HEK293T (cell line): ENCODE data around the gene FBXO40.

Experiments
- CTCF ChIA-PET: fragments of 350-600 bp; formaldehyde crosslinking; extraction: SDS; loops from one replicate; lab custom pipeline; 2021; ENCODE audit warnings: antibody characterized with exemption, inconsistent platforms; lab: Yijun Ruan, JAX
- POLR2A ChIA-PET: fragments of 350-600 bp; formaldehyde crosslinking; extraction: SDS; loops from one replicate; lab custom pipeline; 2020; ENCODE audit warnings: antibody characterized with exemption, inconsistent platforms; lab: Yijun Ruan, JAX
- DNase-seq: peaks from one replicate; pipeline ENCODE4 v3.0.0; 2012; ENCODE audit warnings: mixed read lengths; ENCODE audit errors: extremely low spot score
- ARNT ChIP-seq: fragments of 450-650 bp; IDR thresholded peaks from 2 replicates; pipeline ENCODE4 v1.6.1; 2017; ENCODE audit warnings: mild to moderate bottlenecking
- BHLHE40 ChIP-seq: fragments of 450-650 bp; IDR thresholded peaks from 2 replicates; pipeline ENCODE4 v1.6.1; 2016; ENCODE audit warnings: mild to moderate bottlenecking, moderate library complexity, borderline replicate concordance
- CTBP1 ChIP-seq: fragments of 450-650 bp; IDR thresholded peaks from 2 replicates; pipeline ENCODE4 v1.6.1; 2016; ENCODE audit warnings: borderline replicate concordance
- ELF4 ChIP-seq: fragments of 450-650 bp; IDR thresholded peaks from 2 replicates; pipeline ENCODE4 v1.6.1; 2017; ENCODE audit warnings: antibody characterized with exemption
- FOXA1 ChIP-seq: fragments of 450-650 bp; IDR thresholded peaks from 2 replicates; pipeline ENCODE4 v1.6.1; 2016; ENCODE audit warnings: mild to moderate bottlenecking
- FOXM1 ChIP-seq: fragments of 450-650 bp; IDR thresholded peaks from 2 replicates; pipeline ENCODE4 v1.6.1; 2017; ENCODE audit warnings: mild to moderate bottlenecking, borderline replicate concordance
- HDGF ChIP-seq: fragments of 450-650 bp; IDR thresholded peaks from 2 replicates; pipeline ENCODE4 v1.6.1; 2017; ENCODE audit warnings: antibody characterized with exemption, borderline replicate concordance
- L3MBTL2 ChIP-seq: fragments of 450-650 bp; conservative IDR thresholded peaks from 2 replicates; pipeline ENCODE4 v1.6.1; 2016; ENCODE audit warnings: mild to moderate bottlenecking
- LEF1 ChIP-seq: fragments of 450-650 bp; IDR thresholded peaks from 2 replicates; pipeline ENCODE4 v1.6.1; 2017; ENCODE audit warnings: mild to moderate bottlenecking, borderline replicate concordance
- NFRKB ChIP-seq: fragments of 450-650 bp; IDR thresholded peaks from 2 replicates; pipeline ENCODE4 v1.6.1; 2016; ENCODE audit warnings: mild to moderate bottlenecking, moderate library complexity
- PKNOX1 ChIP-seq: fragments of 450-650 bp; IDR thresholded peaks from 2 replicates; pipeline ENCODE4 v1.6.1; 2016
- SP1 ChIP-seq: fragments of 450-650 bp; IDR thresholded peaks from 2 replicates; pipeline ENCODE4 v1.6.1; 2017
- SUZ12 ChIP-seq: fragments of 450-650 bp; IDR thresholded peaks from 2 replicates; pipeline ENCODE4 v1.6.1; 2016; ENCODE audit warnings: mild to moderate bottlenecking
- TARDBP ChIP-seq: fragments of 450-650 bp; IDR thresholded peaks from 2 replicates; pipeline ENCODE4 v1.6.1; 2016
- ZNF384 ChIP-seq: fragments of 450-650 bp; IDR thresholded peaks from 2 replicates; pipeline ENCODE4 v1.6.1; 2016

The FBXO40 gene

DNA sequence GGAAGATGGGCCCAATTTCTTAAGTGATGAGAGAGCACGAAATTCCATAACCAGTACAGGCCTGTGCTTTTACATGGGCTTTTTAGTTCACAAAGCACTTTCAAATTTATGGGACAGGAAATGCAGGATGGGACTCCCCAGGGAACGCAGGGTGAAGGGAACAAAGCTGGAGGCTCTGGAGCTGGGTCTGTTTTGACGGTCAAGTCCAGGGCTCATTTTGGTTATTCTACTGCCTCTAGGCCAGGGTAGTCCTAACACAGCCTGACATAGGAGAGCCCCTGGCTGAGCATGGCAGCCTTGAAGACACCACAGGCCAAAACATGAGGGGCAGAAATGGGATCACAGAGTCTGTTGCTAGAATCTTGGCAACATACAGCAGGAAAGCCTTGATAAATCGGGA, 34.0 kb downstream of the FBXO40 start:
- CTCF ChIA-PET = no interaction called here
- no peak for DNase-seq
- TF ChIP-seq SUZ12 = no peak
- POLR2A ChIA-PET = no interaction called here

DNA sequence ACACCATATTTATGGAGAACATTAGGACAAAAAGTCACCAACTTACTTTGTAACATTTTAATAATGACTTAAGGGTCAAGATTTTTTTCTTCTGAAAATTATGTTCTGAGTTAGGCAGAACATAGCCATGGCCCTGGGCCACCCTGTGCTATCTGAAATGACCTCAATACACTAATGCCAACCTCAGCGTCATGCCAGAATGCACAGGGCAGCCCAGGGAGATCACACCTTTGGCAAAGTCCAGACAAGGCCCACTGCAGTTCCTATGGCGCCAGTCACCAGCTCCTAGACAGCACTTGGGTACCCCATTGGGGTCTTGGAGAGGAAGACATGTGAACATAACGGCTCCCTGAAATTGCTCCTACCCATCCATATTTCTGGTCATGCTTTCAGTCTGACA, 34.4 kb downstream of the FBXO40 start:
- no peak for TF ChIP-seq SP1
- TF ChIP-seq NFRKB = no peak
- TF ChIP-seq TARDBP = no peak
- no peak for TF ChIP-seq PKNOX1
- no peak for TF ChIP-seq LEF1
- no peak for TF ChIP-seq ELF4
- no peak for TF ChIP-seq L3MBTL2
- TF ChIP-seq ARNT = no peak
- no peak for TF ChIP-seq CTBP1
- no peak for TF ChIP-seq HDGF
- TF ChIP-seq FOXM1 = no peak
- DNase-seq = no peak
- ChIA-PET CTCF (no interaction called here), POLR2A (no interaction called here)

- no peak for DNase-seq
- POLR2A ChIA-PET = no interaction called here
Measured at GRCh38 chr3:121629601-121630000, 36.4 kb downstream of the FBXO40 start.

GRCh38 chr3:121630355-121630754, 37.2 kb downstream of the FBXO40 start:
- ChIA-PET POLR2A (no interaction called here), CTCF (no interaction called here)
- no peak for DNase-seq
- no peak for TF ChIP-seq LEF1
- no peak for TF ChIP-seq TARDBP
- TF ChIP-seq FOXA1 = no peak
- no peak for TF ChIP-seq ELF4
- no peak for TF ChIP-seq FOXM1
- no peak for TF ChIP-seq NFRKB
- TF ChIP-seq ARNT = no peak

More at GRCh38 chr3:121629601-121630000, 36.4 kb downstream of the FBXO40 start:
- CTCF ChIA-PET = no interaction called here
- TF ChIP-seq PKNOX1 (no peak), L3MBTL2 (no peak), ELF4 (no peak)

- ChIA-PET POLR2A (no interaction called here), CTCF (no interaction called here)
- no peak for DNase-seq
- TF ChIP-seq FOXA1 (no peak), HDGF (no peak), NFRKB (no peak)
Measured at GRCh38 chr3:121637922-121638321, 44.7 kb downstream of the FBXO40 start.

DNA sequence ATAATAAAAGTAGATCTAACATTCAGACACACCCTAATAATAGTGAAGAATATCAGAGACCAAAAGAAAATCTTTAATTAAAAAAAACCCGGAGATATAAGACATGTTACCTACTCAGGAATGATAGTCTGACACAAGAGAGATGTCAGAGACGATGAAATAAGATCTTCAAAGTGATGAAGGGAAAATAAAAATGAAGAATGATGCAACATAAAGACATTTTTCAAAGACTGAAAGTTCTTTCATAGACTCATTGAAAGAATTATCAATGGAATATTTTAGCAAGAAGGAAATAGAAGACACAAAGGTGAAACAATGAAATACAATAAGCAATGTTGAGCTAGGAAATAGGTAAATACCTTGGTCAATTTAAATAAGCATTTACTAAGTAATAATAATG, 47.9 kb downstream of the FBXO40 start:
- no peak for DNase-seq
- TF ChIP-seq PKNOX1 = no peak
- TF ChIP-seq HDGF = no peak
- ChIA-PET POLR2A (no interaction called here), CTCF (no interaction called here)

DNA sequence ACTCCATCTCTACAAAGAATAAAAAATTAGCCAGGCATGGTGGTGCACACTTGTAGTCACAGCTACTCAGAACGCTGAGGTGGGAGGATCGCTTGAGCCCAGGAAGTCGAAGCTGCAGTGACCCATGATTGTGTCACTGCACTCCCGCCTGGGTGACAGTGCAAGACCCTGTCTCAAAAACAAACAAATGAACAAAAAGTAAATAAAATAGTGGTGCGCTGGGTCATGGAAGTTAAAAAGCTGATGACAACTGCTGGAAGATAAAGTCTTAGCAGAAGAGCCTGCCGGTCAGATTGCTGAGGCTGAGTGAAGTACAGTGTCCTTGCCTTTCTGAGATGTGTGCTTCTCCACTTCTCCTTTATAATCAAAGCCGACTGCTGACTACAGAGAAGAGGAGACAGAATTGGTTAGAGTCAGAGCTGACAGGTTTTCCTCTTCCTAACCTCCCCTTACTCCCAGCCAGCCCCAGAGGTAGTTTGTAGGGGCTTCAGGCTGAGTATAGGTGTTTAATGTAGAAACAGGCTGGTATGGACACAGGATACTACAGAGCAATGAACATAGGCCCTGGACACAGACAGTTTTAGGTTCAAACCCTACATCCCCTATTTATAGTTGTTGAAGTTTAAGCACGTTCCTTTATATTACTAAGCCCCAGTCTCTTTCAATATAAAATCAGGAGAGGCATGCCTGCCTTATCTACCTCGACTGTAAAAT, 49.6 kb downstream of the FBXO40 start:
- ChIA-PET CTCF (interaction anchor here (0.6 kb wide), 1 partner anchor 130 kb away, joined by 3 read pairs; no protein-coding TSS in a partner anchor), POLR2A (no interaction called here)
- DNase-seq = no peak
- no peak for TF ChIP-seq NFRKB
- TF ChIP-seq HDGF = no peak
- TF ChIP-seq BHLHE40 = no peak
- TF ChIP-seq PKNOX1 = no peak
- TF ChIP-seq ELF4 = no peak
- TF ChIP-seq SUZ12 = no peak
- no peak for TF ChIP-seq CTBP1
- no peak for TF ChIP-seq LEF1
- no peak for TF ChIP-seq TARDBP
- no peak for TF ChIP-seq FOXM1
- no peak for TF ChIP-seq L3MBTL2
- no peak for TF ChIP-seq ARNT
- TF ChIP-seq ZNF384 = no peak
